GM10248 (cell line): ENCODE results near the gene RFNG.

Source experiments
- CTCF ChIA-PET: fragments of 300-600 bp; sonication (Branson Sonifier 250); formaldehyde crosslinking; extraction: SDS; loops from one replicate; lab custom pipeline; 2021; ENCODE audit warnings: antibody characterized with exemption; lab: Yijun Ruan, JAX
- POLR2A ChIA-PET: fragments of 350-650 bp; sonication (Branson Sonifier 250); formaldehyde crosslinking; extraction: SDS; loops from one replicate; lab custom pipeline; 2020; ENCODE audit warnings: antibody characterized with exemption; lab: Yijun Ruan, JAX
- DNase-seq: peaks from one replicate; pipeline ENCODE4 v3.0.0; 2012; ENCODE audit errors: extremely low spot score
- CTCF ChIP-seq: IDR thresholded peaks from 2 replicates; pipeline ENCODE4 v1.5.1; 2012; ENCODE audit warnings: mild to moderate bottlenecking, low read depth; ENCODE audit errors: extremely low read depth, missing control alignments, control extremely low read depth

The RFNG gene

GRCh38 chr17:82081966-82082365 lies 30.4 kb upstream of the RFNG start:
- POLR2A ChIA-PET: no interaction called here
- CTCF ChIA-PET: no interaction called here
- TF ChIP-seq CTCF: no peak
- DNase-seq: no peak

- DNase-seq: no peak
- ChIA-PET POLR2A (no interaction called here), CTCF (interaction anchor here (1.4 kb wide), 1 partner anchor 17 kb away, joined by 4 read pairs; the partner anchor contains the start of gene FASN)
- TF ChIP-seq CTCF: no peak
These were observed 29.9 kb upstream of the RFNG start for GRCh38 chr17:82081546-82081945.

- DNase-seq: no peak
- POLR2A ChIA-PET: interaction anchor here (0.9 kb wide), 1 partner anchor 15 kb away, joined by 3 read pairs; no protein-coding TSS in a partner anchor
- CTCF ChIA-PET: interaction anchor here (1.4 kb wide), 1 partner anchor 17 kb away, joined by 4 read pairs; the partner anchor contains the start of gene FASN
- TF ChIP-seq CTCF: no peak
These were observed 29.3 kb upstream of the RFNG start for GRCh38 chr17:82080789-82081464.

GRCh38 chr17:82080048-82080788 lies 28.6 kb upstream of the RFNG start:
- TF ChIP-seq CTCF: no peak
- DNase-seq: no peak
- POLR2A ChIA-PET: interaction anchor here (0.9 kb wide), 1 partner anchor 16 kb away, joined by 3 read pairs; no protein-coding TSS in a partner anchor
- CTCF ChIA-PET: interaction anchor here (1.4 kb wide), 1 partner anchor 18 kb away, joined by 4 read pairs; the partner anchor contains the start of gene FASN

- ChIA-PET POLR2A (no interaction called here), CTCF (no interaction called here)
- no peak for DNase-seq
- no peak for TF ChIP-seq CTCF
These were observed 27.5 kb upstream of the RFNG start for GRCh38 chr17:82079001-82079677.

GRCh38 chr17:82078433-82078832 lies 26.8 kb upstream of the RFNG start:
- no peak for TF ChIP-seq CTCF
- POLR2A ChIA-PET: no interaction called here

More at GRCh38 chr17:82078433-82078832, 26.8 kb upstream of the RFNG start:
- no peak for DNase-seq
- CTCF ChIA-PET: no interaction called here
